K562 (cell line): ENCODE data around the gene DEFB114. TPM values are rescaled to one million over a fixed set of nuclear protein-coding genes. Genes with fewer than 3 reads are reported as not detected.

Experiments
- CC2D1A ChIP-seq: fragments of 450-650 bp; IDR thresholded peaks from 2 replicates; pipeline ENCODE4 v1.6.1; 2017; ENCODE audit warnings: mild to moderate bottlenecking
- CEBPB ChIP-seq: fragments of 450-650 bp; IDR thresholded peaks from 2 replicates; pipeline ENCODE4 v1.6.1; 2016; ENCODE audit warnings: missing genetic modification characterization, missing compliant biosample characterization
- CEBPG ChIP-seq, 3 experiments: fragments of 200-800 bp in 1 of 3; sonication (Bioruptor generic) in 1 of 3; sonication (generic) in 1 of 3; formaldehyde crosslinking in 1 of 3; IDR thresholded peaks in 2 of 3; conservative IDR thresholded peaks in 1 of 3; 2 replicates each; pipeline versions ENCODE4 v1.6.1 to v1.8.0; 2016 to 2022; ENCODE audit warnings: missing compliant biosample characterization in 2 of 3, missing genetic modification characterization in 2 of 3, mild to moderate bottlenecking in 1 of 3, missing genetic modification reagents in 1 of 3
- CREBBP ChIP-seq: IDR thresholded peaks from one replicate; pipeline ENCODE4 v1.6.1; 2012; ENCODE audit warnings: low read depth, mild to moderate bottlenecking, control low read depth, inconsistent platforms, low read length
- FOXJ3 ChIP-seq: sonication (generic); formaldehyde crosslinking; IDR thresholded peaks from 2 replicates; pipeline ENCODE4 v1.4.0; 2020; ENCODE audit warnings: mild to moderate bottlenecking, missing genetic modification reagents
- MBD2 ChIP-seq: sonication (generic); IDR thresholded peaks from 2 replicates; pipeline ENCODE4 v1.6.1; 2016; ENCODE audit warnings: low read depth, borderline replicate concordance
- OTX1 ChIP-seq: fragments of 450-650 bp; formaldehyde crosslinking; IDR thresholded peaks from 2 replicates; pipeline ENCODE4 v1.4.0; 2022; ENCODE audit warnings: mild to moderate bottlenecking
- PHF20 ChIP-seq: fragments of 450-650 bp; IDR thresholded peaks from 2 replicates; pipeline ENCODE4 v1.6.1; 2018; ENCODE audit not compliant: partially characterized antibody
- SLC30A9 ChIP-seq: fragments of 250-450 bp; sonication (Bioruptor Pico); IDR thresholded peaks from 2 replicates; pipeline ENCODE4 v1.8.0; 2022; ENCODE audit warnings: mild to moderate bottlenecking, moderate library complexity
- SPI1 ChIP-seq: IDR thresholded peaks from 2 replicates; pipeline ENCODE4 v1.6.1; 2011; ENCODE audit warnings: low read depth, low read length, control low read depth, borderline replicate concordance
- YBX1 ChIP-seq: fragments of 450-650 bp; IDR thresholded peaks from 2 replicates; pipeline ENCODE4 v1.7.1; 2016; ENCODE audit warnings: mild to moderate bottlenecking
- ZNF311 ChIP-seq: fragments of 250-450 bp; sonication (Bioruptor Pico); IDR thresholded peaks from 2 replicates; pipeline ENCODE4 v1.4.0; 2020; ENCODE audit warnings: mild to moderate bottlenecking, moderate library complexity
- ZNF512 ChIP-seq: IDR thresholded peaks from 2 replicates; pipeline ENCODE4 v1.6.1; 2016; ENCODE audit warnings: missing genetic modification characterization, missing compliant biosample characterization
- polyA plus RNA-seq, 8 experiments: library from polyadenylated mRNA; depleted of rRNA in 4 of 8; stranded (reverse) in 5 of 8; unstranded in 3 of 8; fragments of >200 nt; fragmentation: Nextera tagmentation in 2 of 8; fragmentation: Illumina TruSeq in 1 of 8; extraction: Ambion mirVana in 2 of 8; extraction: Trizol in 1 of 8; gene quantifications; 2 replicates each; pipeline versions ENCODE4 v1.2.1 to v1.2.3, GENCODE V29; 2011 to 2014; ENCODE audit warnings: inconsistent platforms in 1 of 8, missing spikeins in 1 of 8
- total RNA-seq, 7 experiments: library from RNA; depleted of rRNA in 6 of 7; stranded (reverse); fragments of >200 nt in 6 of 7; fragmentation: Illumina TruSeq in 2 of 7; extraction: Trizol in 2 of 7; gene quantifications; 2 replicates each; pipeline versions ENCODE4 v1.2.1 to v1.2.3, GENCODE V29; 2011 to 2021; ENCODE audit warnings: low replicate concordance in 1 of 7
- TF ChIP-seq, protein P1 (sequence below): sonication (generic); formaldehyde crosslinking; IDR thresholded peaks from 2 replicates; pipeline ENCODE4 v1.8.1; 2023; ENCODE audit warnings: missing genetic modification reagents, mild to moderate bottlenecking, borderline replicate concordance
- TF ChIP-seq, protein P2 (sequence below): fragments of 250-450 bp; sonication (Bioruptor Pico); IDR thresholded peaks from 2 replicates; pipeline ENCODE4 v1.4.0; 2020
- TF ChIP-seq, protein P3 (sequence below): fragments of 450-650 bp; formaldehyde crosslinking; IDR thresholded peaks from 2 replicates; pipeline ENCODE4 v1.4.0; 2022; ENCODE audit warnings: mild to moderate bottlenecking, moderate library complexity
- TF ChIP-seq, protein P4 (sequence below): IDR thresholded peaks from 2 replicates; pipeline ENCODE4 v1.6.1; 2011; ENCODE audit warnings: borderline replicate concordance, low read depth, mild to moderate bottlenecking, moderate library complexity, low read length; ENCODE audit not compliant: insufficient read depth, poor library complexity, severe bottlenecking

Gene DEFB114
- total and polyA plus RNA-seq, 9 of the 15 experiments (the other 6 are each of a cell fraction or from before 2014, with no cell fraction given): not detected

GRCh38 chr6:49919935-49920644 lies 43.9 kb downstream of the DEFB114 start (continued):
- TF ChIP-seq, protein P1, sequence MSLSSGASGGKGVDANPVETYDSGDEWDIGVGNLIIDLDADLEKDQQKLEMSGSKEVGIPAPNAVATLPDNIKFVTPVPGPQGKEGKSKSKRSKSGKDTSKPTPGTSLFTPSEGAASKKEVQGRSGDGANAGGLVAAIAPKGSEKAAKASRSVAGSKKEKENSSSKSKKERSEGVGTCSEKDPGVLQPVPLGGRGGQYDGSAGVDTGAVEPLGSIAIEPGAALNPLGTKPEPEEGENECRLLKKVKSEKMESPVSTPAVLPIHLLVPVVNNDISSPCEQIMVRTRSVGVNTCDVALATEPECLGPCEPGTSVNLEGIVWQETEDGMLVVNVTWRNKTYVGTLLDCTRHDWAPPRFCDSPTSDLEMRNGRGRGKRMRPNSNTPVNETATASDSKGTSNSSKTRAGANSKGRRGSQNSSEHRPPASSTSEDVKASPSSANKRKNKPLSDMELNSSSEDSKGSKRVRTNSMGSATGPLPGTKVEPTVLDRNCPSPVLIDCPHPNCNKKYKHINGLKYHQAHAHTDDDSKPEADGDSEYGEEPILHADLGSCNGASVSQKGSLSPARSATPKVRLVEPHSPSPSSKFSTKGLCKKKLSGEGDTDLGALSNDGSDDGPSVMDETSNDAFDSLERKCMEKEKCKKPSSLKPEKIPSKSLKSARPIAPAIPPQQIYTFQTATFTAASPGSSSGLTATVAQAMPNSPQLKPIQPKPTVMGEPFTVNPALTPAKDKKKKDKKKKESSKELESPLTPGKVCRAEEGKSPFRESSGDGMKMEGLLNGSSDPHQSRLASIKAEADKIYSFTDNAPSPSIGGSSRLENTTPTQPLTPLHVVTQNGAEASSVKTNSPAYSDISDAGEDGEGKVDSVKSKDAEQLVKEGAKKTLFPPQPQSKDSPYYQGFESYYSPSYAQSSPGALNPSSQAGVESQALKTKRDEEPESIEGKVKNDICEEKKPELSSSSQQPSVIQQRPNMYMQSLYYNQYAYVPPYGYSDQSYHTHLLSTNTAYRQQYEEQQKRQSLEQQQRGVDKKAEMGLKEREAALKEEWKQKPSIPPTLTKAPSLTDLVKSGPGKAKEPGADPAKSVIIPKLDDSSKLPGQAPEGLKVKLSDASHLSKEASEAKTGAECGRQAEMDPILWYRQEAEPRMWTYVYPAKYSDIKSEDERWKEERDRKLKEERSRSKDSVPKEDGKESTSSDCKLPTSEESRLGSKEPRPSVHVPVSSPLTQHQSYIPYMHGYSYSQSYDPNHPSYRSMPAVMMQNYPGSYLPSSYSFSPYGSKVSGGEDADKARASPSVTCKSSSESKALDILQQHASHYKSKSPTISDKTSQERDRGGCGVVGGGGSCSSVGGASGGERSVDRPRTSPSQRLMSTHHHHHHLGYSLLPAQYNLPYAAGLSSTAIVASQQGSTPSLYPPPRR (CRISPR knock-in tag): no peak
- TF ChIP-seq, protein P2, sequence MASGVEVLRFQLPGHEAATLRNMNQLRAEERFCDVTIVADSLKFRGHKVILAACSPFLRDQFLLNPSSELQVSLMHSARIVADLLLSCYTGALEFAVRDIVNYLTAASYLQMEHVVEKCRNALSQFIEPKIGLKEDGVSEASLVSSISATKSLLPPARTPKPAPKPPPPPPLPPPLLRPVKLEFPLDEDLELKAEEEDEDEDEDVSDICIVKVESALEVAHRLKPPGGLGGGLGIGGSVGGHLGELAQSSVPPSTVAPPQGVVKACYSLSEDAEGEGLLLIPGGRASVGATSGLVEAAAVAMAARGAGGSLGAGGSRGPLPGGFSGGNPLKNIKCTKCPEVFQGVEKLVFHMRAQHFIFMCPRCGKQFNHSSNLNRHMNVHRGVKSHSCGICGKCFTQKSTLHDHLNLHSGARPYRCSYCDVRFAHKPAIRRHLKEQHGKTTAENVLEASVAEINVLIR (CRISPR knock-in tag): no peak
- TF ChIP-seq SLC30A9 (CRISPR knock-in tag): no peak
- TF ChIP-seq OTX1: no peak
- TF ChIP-seq CEBPG (CRISPR knock-in tag; IDR thresholded peaks at IDR 0.05): no peak
- TF ChIP-seq CEBPG (tag; conservative IDR thresholded peaks at IDR 0.05 in 1 of 2, IDR thresholded peaks at IDR 0.05 in 1 of 2): peak; percentile 67 to 96
- TF ChIP-seq YBX1: no peak
- no peak for TF ChIP-seq SPI1
- TF ChIP-seq PHF20: no peak
- TF ChIP-seq FOXJ3 (CRISPR knock-in tag): no peak
- no peak for TF ChIP-seq CREBBP
- peak; percentile 60; the same call in 1 of the 2 replicates for TF ChIP-seq ZNF512 (tag)
- TF ChIP-seq, protein P3, sequence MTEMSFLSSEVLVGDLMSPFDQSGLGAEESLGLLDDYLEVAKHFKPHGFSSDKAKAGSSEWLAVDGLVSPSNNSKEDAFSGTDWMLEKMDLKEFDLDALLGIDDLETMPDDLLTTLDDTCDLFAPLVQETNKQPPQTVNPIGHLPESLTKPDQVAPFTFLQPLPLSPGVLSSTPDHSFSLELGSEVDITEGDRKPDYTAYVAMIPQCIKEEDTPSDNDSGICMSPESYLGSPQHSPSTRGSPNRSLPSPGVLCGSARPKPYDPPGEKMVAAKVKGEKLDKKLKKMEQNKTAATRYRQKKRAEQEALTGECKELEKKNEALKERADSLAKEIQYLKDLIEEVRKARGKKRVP: 0 out of 2 replicates have a peak, but pooled peaks have one; percentile 14
- TF ChIP-seq, protein P4, sequence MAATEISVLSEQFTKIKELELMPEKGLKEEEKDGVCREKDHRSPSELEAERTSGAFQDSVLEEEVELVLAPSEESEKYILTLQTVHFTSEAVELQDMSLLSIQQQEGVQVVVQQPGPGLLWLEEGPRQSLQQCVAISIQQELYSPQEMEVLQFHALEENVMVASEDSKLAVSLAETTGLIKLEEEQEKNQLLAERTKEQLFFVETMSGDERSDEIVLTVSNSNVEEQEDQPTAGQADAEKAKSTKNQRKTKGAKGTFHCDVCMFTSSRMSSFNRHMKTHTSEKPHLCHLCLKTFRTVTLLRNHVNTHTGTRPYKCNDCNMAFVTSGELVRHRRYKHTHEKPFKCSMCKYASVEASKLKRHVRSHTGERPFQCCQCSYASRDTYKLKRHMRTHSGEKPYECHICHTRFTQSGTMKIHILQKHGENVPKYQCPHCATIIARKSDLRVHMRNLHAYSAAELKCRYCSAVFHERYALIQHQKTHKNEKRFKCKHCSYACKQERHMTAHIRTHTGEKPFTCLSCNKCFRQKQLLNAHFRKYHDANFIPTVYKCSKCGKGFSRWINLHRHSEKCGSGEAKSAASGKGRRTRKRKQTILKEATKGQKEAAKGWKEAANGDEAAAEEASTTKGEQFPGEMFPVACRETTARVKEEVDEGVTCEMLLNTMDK: no peak
- peak; percentile 79; the same call in 1 of the 2 replicates for TF ChIP-seq CEBPB (tag)
- TF ChIP-seq ZNF311 (CRISPR knock-in tag): no peak
- no peak for TF ChIP-seq MBD2
- no peak for TF ChIP-seq CC2D1A
